Stimulated activated CD4-positive, alpha-beta T cell treated with anti-CD3 and anti-CD28 coated beads, Interleukin-15, amount 100 ng/mL, for 24 hours (primary cell): ENCODE measurements around the gene KHDRBS2.

Experiments used
- DNase-seq: peaks from one replicate; pipeline ENCODE4 v3.0.0-alpha.2; 2020

The KHDRBS2 gene

DNA sequence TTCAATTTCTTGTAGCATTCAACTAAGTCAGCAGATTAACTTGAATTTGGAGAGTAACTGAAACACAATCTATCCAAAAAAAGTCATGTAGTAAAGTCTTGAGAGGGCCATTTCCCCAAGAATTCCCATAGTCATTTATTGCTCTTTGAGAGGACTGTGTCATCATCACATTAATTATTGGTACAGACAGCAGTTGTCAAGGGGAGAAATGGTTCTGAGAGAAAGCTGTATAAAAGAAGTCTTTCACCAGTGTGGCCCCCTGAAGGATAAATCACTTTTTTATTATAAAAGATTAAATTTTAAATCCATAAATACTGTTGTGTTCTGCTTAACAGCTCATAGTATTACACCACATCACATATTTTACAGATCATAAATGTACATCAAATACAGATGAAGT lies 111.5 kb downstream of the KHDRBS2 start:
- no peak for DNase-seq

- DNase-seq: no peak
Observed at GRCh38 chr6:62167736-62168135, 118.3 kb downstream of the KHDRBS2 start.

DNA sequence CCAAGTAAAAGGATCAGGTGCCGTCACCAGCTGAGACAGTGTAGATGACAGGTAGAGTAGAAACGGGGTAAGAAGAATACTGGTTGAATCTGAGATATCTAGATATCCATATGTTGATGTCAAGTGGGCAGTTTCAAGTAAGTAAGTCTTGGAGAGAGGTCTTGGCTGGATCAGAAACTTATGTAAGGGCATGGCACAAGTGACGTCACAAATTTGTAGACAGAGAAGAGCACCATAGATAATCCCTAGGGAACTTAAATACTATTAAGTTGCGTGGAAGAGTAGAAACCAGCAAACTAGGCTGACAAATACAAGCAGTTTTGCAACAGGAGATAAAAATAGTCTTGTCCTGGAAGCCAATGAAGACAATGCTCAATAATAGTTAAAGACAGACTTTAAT lies 123.2 kb downstream of the KHDRBS2 start:
- DNase-seq: no peak

- DNase-seq: no peak
Observed at GRCh38 chr6:62152796-62153195, 133.2 kb downstream of the KHDRBS2 start.

GRCh38 chr6:62150048-62150663 lies 135.9 kb downstream of the KHDRBS2 start:
- peak; percentile 1 for DNase-seq

- DNase-seq: no peak
Observed at GRCh38 chr6:62146954-62147853, 138.8 kb downstream of the KHDRBS2 start.

GRCh38 chr6:62129127-62129526 lies 156.9 kb downstream of the KHDRBS2 start:
- no peak for DNase-seq

GRCh38 chr6:62119401-62119800 lies 166.6 kb downstream of the KHDRBS2 start:
- DNase-seq: no peak

- DNase-seq: no peak
Observed at GRCh38 chr6:62103186-62103859, 182.7 kb downstream of the KHDRBS2 start.

GRCh38 chr6:62102387-62102786 lies 183.6 kb downstream of the KHDRBS2 start:
- DNase-seq: no peak

GRCh38 chr6:62090442-62091229 lies 195.4 kb downstream of the KHDRBS2 start:
- DNase-seq: no peak

DNA sequence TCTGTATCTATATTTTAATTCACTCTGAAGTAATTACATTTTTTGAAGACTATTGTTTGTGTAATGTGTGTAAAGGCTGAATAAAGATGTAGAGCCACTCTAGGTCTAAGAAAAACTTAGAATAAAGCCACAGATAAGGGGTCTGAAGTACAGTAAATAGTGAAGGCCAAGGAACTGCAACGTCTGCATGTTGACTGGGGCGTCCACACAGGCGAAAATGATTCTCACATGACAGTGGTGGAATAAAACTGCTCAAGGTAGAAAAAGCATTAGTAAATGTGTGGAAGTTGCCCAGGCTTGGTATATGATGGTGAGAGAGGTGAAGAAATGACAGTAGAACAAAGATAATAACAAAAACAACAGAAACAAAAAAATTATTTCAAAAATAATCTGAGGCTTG lies 196.2 kb downstream of the KHDRBS2 start:
- no peak for DNase-seq

GRCh38 chr6:62086047-62086446 lies 200.0 kb downstream of the KHDRBS2 start:
- DNase-seq: no peak

- no peak for DNase-seq
Observed at GRCh38 chr6:62075869-62076268, 210.2 kb downstream of the KHDRBS2 start.

DNA sequence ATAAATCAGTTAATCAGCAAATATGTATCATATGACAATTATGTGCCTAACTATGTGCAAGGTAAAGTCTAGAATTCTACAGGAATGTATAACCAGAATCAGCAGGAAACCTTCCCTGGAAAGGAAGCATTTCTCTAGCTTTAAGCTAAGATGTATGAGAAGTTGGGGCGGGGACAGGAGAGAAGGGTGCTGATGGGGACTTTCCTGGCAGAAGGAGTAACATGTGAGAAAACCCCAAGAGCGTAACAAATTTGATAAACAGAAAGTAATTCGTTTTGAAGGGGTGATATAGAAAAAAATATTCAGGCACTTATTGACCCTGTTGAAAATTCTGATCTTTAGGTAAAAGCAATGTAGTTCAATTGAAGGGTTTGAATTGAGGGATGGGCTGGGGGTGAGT lies 226.1 kb downstream of the KHDRBS2 start:
- no peak for DNase-seq

DNA sequence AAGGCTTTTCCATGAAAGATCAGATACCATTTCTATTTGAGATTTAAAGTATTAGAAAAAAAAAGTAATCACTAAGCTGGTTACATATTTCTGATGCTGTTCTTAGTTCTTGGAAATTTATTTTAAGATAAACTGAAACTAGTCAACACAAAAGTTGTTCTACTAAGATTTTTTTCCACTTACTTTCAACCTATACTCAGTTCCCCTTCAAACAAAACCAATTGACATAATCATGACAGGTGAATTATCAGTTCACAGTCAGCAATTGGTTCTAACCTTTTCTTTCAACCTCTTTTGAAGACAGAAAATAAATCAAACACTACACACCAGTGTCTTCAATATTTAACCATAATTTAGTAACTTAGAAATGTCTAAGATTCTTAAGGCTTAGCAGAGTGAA lies 228.7 kb downstream of the KHDRBS2 start:
- no peak for DNase-seq

GRCh38 chr6:62045502-62045901 lies 240.5 kb downstream of the KHDRBS2 start:
- no peak for DNase-seq

- DNase-seq: no peak
Observed at GRCh38 chr6:62043084-62043483, 242.9 kb downstream of the KHDRBS2 start.

DNA sequence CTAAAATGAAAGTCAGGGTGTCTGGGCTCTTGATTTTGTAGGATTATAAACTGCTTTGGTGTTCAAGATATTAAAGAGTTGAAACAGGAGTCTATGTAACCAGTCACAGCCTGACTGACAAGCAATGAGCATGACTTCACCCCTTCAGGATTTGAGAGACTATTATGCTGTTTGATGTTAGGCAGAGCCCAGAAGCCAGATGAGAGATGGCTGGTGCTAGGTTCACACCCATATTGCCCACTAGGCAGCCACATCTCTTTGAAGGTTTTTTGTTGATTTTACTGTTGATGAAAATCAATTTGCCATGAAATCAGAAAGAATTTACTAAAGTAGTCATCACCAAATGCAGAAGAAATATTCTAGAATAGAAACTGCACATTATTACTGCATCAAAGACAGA lies 243.6 kb downstream of the KHDRBS2 start:
- DNase-seq: no peak

GRCh38 chr6:62039605-62040004 lies 246.4 kb downstream of the KHDRBS2 start:
- no peak for DNase-seq

GRCh38 chr6:62037445-62037844 lies 248.6 kb downstream of the KHDRBS2 start:
- no peak for DNase-seq

DNA sequence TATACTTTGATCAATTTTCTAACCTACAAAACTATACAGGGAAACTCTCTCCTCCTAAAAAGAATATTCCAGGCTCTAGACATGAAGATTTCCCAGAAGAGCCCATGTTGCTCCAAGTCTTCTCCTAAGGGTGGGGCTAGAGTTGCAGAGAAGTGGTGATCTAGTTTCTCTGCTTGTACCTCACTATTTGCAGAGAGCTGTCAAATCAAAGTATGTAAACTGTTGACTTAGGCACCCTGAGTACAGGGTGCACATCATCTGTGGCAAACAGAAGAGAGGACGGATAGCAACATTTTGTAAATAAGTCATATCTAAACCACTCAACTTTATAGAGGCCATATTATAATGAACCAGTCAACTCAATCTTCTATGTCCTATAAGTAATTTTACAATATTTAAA lies 250.1 kb downstream of the KHDRBS2 start:
- DNase-seq: no peak

GRCh38 chr6:62013719-62014118 lies 272.3 kb downstream of the KHDRBS2 start:
- DNase-seq: no peak
